ENCODE results near the gene FCER2.

The FCER2 gene

DNA sequence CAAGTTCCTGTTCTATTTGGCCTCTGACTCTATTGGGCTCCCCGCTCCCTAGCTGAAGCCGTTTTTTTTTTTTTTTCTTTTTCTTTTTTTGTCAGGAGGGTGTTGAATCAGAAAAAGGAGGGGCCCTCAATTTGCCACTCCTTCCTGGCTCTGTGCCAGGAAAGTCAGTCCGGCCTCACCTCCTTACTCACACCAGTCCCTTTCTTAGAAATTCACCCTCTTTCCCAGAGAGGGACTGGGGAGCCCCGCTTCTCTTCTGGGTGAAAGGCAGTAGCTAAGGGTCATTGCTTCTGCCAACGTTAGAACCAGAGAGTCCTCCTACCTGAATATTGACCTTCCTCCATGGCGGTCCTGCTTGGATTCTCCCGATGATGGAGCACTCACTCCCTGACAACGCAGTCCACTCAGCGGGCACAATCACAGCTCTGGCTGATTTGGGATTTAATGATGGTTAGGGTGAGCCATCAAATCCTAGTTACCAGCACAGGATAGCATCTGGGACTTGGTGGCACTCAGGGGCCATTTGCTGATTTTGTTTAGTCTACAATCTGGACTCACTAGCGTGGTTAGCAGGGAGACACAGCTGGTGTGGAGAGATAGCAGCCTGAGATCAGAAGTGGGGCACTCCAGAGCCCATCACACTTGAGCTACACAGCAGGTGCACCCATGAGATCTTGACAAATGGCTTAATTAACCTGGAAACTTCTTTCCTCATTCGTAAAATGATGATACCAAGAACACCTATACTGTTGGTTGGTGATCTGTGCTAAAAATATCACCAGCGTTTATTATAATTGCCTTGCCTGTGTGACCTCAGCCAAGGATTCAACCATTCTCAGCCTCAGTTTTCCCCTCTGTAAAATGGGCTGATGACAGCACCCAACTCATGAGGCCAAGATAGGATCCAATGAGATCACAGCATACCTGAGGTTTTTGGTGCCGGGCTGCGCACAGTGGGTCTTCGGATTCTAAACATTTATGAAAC, 2.2 kb downstream of the FCER2 start:
- no peak for DNase-seq

DNA sequence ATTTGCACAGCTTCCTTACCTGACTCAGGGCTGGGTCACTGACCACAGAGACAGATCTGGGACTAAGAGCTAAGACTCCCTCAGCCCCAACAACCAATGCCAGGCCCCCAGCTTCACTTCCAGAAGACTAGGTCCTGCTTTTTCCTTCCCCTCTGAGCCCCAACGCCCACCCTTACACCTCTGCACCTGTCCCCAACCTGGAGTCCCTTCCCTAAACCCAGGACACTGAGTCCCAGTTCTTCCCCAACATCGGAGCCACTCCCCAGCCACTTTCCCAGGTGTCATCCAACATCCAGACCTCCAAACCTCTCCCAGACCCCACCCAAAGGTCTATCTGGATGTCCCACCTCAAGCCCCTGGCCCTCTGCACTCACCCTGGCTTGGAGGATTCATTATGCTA, 2.9 kb downstream of the FCER2 start:
- no peak for DNase-seq

DNA sequence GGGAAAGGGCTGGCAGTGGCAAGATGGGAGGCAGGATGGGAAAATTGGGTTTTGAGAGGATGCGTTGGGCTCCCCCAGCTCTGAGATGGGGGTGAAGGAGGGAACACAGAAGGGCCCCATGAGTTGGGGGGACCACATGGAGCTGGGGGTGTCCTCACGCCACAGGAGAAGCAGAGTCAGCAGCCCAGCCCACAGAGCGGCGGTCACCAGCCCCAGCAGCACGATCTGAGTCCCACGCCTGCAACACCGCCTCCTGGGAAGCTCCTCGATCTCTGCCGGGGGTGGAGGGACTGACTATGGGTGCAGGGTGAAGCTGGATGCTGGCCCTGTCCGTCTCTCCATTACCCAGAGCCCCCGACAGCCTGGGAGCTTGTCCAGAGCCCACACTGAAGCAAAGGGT, 3.3 kb downstream of the FCER2 start:
- DNase-seq = no peak

DNA sequence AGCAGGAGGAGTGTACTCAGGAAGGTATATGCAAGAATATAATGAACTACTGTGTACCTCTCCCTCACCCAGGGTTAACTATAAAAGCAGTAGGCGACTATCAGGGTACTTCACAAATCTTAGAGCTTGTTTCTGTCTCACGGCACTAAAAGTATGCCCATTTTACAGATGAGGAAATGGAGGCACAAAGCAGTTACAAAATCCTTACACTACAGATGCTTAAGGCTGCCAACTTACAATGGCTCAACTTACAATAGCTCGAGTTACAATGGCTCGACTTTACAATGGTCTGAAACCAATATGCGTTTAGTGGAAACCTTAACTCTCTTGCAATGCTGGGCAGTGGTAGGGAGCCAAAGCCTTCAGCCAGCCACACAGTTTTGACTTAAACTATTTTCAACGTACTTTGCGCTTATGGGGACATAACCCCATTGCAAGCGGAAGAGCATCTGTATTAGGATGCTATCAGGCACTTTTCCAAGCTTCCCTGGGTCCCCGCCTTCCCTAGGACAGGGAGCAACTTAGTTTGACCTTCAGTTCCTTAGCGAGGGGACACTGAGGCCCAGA, 4.1 kb downstream of the FCER2 start:
- DNase-seq = no peak

DNA sequence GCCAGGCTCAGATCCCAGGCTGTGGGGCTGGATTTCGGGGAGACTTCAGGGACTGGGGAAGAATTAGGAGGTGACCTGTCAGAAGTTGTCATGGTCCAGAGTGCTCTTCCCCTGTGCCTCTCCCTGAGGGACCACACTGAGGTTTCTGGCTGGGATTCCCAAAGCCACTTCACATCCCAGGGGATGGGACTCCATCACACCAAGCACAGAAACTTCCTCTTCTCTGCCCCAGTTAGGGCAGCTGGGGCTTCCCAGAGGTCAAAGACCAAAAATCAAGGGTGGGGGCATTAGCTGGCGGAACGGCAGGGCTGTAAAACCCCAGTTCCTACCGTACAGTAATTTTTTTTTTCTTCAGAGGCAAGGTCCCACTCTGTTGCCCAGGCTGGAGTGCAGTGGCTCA, 7.4 kb downstream of the FCER2 start:
- no peak for DNase-seq

DNA sequence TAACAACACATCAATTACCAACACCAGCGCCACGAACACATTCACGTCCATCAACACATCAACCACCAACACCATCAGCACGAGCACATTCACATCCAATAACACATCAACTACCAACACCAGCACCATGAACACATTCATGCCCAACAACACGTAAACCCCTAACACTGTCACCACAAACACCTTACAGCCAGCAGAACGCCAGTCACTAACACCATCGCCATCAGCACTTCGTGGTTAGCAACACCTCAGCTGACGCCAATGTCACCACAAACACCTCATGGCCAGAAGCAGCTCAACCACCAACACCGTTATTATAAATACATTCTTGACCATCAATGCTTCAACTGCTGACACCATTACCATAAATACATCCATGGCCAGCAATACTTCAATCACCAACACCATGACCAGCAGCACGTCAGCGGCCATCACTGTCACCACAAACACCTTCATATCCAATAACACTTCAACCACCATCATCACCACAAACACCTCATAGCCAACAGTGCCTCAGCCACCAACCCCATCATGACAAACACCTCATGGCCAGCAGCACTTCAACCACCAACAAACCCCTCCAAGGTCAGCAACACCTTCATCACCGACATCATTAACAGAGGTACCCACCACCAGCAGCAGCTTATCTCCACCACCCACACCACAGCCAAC, 9.4 kb downstream of the FCER2 start:
- no peak for DNase-seq

DNA sequence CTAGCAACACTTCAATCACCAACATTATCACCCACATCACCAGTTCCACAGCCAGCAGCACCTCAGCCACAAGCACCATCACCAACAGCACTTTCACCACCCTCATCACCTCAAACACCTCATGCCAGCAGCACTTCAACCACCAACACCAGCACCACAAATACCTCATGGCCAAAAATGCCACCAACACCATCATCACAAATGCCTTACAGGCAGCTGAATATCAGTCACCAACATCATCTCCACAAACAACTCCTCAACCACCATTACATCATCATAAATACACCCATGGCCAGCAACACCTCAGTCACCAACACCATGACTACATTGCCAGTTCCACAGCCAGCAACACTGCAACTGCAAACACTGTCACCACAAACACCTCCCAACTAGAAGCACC, 10.4 kb downstream of the FCER2 start:
- no peak for DNase-seq

DNA sequence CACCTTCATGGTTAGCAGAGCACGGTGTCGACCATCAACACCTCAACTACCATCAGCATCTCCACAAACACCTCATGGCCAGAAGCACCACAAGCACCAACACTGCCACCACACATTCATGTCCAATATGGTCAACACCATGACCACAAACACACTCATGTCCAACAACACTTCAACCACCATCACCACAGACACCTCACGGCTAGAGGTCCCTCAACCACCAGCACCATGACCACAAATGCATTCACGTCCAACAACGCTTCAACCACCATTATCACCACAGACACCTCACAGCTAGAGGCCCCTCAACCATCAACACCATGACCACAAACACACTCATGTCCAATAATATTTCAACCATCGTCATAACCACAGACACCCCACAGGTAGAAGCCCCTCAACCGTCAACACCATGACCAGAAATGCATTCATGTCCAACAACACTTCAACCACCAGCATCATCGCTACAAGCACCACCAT, 11.1 kb downstream of the FCER2 start:
- no peak for DNase-seq

DNA sequence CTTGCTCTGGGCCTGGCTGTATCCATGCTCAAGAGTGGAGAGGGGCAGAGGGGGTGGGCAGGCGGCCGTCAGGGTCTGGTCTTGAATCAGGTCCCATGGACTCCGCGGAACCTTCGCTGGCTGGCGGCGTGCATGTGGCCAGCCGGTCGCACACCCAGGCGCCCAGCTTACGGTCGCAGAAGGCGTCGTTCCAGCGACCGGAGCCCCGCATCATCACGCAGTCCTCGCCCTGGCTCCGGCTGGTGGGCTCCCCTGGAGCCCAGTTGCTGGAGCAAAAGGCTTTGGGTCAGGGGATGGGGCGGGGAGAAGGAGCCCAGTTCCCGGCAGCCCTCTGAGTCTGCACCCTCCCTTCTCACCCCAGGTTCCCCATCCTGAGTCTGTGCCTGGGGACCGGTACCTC, 12.8 kb downstream of the FCER2 start:
- no peak for DNase-seq

DNA sequence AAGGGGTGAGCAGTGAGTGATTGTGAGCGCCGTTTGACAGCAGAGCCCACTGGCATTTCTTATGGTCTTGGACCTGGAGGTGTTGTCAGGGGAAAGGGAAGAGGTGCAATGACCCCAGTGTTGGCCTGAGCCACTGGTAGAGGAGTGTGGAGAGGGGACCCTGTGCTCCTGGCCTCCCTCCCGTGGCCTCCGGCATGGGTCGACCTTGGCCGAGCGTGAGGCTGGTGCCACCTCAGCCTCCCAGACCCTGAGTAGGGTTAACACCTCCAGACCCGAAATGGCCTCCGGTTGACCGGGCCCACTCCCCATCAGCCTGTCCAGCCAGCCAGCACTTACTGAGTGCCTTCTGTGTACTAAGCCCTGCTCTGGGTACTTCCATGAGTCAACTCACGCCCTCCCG, 14.8 kb downstream of the FCER2 start:
- DNase-seq = no peak

DNA sequence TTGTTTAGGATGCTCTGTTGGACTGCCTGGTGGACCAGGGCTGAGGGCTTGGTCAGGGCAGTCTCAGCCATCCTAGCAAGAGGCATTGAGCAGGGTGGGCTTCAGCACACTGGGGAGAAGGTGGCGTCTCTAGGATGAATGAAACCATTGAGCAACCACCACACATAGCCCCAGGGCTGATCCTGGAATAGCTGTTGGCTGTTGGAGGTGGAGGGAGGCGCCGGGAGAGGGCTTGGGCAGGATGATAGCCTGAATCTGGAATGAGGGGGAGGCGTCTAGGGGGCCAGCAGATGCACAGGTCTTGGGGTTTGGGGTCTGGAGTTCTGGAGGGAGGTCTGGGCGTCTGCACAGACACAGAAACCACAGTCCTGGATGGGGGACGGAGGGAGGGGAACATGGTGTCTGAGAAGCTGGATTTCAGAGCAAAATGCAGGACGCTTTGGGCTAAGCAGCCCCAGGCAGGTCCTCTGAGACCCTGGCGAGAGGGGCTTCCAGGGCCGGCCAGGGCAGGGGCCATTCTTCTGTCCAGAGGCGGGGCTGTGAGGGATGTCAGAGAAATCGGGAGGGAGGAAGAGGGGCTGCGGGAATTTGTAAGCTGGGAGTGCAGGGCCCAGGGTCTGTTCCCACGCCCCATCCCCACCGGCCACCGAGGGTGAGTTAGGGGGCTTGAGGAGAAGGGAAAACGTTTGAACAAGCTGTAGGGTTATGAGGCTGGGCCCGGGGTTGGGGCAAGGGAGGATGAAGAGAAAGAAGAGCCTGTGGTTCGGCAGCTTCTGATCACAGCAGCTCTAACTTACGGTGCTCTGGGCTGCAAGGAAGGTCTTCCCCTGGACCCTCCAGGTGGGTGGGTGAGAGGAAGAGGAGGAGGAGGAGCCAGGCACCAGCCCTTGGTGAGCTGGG, 16.1 kb downstream of the FCER2 start:
- no peak for DNase-seq

DNA sequence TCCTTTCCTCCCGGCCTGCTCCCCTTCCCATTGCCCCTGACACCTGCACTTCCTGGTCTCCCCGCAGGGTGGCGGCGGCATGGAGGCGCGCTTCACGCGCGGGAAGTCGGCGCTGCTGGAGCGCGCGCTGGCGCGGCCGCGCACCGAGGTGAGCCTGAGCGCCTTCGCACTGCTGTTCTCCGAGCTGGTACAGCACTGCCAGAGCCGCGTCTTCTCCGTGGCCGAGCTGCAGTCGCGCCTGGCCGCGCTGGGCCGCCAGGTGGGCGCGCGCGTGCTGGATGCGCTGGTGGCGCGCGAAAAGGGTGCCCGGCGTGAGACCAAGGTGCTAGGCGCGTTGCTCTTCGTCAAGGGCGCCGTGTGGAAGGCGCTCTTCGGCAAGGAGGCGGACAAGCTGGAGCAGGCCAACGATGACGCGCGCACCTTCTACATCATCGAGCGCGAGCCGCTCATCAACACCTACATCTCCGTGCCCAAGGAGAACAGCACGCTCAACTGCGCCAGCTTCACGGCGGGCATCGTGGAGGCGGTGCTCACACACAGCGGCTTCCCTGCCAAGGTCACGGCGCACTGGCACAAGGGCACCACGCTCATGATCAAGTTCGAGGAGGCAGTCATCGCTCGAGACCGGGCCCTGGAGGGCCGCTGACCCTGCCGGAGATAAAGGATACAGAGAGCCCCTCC, 19.6 kb downstream of the FCER2 start:
- DNase-seq = no peak

DNA sequence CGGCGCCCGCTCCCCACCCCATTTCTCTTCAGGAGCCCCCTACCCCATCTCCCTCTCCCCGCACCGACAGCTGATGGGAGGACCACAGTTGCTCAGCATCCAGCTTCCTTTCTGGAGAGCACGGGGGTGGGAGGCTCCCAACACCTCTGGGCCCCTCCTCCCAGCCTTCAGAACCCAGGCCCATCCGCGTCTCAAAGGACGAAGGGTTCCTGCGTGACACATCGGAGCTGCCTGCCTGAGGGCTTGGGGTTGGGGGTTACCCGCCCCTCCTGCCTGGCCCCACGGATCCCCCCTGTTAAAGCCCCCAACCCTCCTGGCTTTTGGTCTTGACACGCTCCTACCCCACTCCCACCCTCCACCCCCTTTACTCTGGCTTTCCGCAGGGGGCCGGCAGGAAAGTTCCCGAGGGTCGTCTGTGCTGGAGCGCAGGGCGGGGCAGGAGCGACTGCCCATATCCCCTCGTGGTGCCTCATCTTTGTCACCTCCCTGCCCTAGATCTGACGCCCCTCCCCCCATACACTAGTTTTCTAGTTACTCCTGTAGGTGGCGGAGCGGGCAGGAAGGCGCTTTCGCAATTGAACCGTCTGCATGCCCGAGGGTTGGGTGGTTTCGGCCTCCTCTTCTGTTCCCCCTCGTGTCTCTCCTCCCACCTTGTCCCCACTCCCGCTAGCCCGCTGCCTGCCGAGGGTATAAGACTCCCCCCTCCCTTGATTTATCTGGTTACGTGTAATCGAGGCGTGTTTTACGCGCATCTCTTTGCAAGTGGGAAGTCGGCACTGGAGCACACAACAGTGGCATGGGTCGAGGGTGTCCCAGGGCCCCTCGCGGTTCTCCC, 20.4 kb downstream of the FCER2 start:
- DNase-seq = peak; percentile 90

DNA sequence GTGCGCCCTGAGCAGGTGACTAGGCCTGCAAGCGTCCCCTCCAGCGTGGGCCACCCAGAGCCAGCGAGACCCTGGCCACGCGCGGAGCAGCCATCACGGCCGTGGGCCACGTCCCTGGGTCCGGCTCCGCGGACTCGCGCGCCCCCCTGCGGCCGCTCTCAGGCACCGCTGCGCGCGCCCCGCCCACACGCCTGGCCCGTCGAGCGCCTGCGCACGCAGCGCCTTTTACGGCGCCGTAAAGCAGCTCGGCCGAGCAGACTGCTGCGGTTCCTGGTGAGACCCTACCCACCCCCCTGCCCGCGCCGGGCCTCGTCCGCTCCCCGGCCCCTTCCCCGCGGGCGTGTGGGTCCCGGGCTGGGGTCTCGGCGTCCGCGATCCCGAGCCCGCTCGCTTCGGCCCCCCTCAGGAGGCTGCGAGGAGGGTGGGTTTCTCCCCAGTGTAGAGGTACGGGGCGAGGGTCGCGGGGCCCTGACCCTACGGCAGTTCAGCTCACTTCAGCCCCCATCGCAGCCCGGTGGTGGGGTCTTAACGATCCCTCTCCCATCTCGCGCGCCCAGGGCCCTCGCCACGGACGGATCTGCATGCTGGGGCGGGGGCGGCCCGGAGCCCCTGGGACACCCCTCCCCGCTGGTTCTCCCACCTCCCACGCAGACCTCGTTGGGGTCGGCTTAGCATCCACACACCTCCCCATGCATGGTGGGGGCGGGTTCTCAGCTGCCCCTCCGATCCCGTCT, 21.2 kb downstream of the FCER2 start, which contains the start of gene TRAPPC5:
TSS of gene TRAPPC5 (plus strand) at position 228 of the 734 bp plus-strand sequence. CDS start 1,421 bp downstream, outside the sequence.
- peak; percentile 88 for DNase-seq

DNA sequence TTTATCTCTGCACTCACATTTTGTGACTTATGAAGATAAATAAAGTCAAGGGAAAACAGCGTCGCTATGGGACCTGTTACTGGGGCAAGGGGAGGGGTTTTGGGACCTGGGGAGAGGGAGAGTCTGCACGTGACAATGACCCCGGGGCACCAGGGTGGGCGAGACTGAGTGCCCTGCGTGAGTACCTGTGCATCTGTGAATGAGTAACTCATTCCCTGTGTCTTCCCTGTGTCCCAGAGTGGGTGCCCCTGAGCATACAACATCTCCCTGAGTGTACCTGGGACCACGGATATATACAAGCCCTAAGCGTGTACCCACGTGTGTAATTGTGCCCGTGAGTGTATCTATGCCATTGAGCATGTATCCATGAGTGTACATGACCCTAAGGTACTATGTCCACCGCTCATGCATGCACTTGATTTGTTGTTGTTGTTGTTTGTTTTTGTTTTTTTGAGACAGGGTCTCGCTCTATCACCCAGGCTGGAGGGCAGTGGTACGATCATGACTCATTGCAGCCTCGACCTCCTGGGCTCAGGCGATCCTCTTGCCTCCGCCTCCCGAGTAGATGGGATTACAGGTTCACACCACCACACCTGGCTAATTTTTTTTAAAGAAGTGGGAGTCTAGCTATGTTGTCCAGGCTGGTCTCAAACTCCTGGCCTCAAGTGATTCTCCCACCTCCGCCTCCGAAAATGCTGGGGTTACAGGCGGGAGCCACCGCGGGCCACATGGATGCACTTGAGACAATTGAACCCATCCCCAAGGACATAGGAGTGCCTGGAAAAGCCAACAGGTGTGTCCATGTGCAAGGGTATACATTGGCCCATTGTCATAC, 21.9 kb downstream of the FCER2 start:
- DNase-seq = no peak

DNA sequence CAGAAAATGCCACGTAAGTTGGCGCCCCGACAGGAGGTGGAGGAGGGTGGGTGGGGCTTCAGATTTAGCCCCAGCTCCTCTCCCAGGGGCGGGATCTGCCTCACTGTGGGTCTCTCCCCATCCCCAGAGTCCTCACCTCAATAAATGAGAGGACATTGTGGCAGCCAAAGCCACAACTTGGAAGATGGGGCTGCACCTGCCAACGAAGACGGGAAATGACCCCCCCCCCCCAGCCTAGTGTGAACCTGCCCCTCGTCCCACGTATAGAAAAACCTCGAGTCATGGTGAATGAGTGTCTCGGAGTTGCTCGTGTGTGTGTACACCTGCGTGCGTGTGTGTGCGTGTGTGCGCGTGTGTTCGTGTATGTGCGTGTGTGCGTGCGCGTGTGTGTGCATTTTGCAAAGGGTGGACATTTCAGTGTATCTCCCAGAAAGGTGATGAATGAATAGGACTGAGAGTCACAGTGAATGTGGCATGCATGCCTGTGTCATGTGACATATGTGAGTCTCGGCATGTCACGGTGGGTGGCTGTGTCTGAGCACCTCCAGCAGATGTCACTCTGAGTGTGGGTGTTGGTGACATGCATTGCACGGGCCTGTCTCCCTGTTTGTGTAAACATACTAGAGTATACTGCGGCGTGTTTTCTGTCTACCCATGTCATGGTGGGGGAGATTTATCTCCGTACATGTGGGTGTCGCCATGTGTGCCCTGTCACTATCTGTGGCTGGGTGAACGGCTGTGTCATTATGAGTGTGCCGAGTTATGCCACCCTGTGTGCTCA, 22.8 kb downstream of the FCER2 start:
- peak; percentile 78 for DNase-seq

DNA sequence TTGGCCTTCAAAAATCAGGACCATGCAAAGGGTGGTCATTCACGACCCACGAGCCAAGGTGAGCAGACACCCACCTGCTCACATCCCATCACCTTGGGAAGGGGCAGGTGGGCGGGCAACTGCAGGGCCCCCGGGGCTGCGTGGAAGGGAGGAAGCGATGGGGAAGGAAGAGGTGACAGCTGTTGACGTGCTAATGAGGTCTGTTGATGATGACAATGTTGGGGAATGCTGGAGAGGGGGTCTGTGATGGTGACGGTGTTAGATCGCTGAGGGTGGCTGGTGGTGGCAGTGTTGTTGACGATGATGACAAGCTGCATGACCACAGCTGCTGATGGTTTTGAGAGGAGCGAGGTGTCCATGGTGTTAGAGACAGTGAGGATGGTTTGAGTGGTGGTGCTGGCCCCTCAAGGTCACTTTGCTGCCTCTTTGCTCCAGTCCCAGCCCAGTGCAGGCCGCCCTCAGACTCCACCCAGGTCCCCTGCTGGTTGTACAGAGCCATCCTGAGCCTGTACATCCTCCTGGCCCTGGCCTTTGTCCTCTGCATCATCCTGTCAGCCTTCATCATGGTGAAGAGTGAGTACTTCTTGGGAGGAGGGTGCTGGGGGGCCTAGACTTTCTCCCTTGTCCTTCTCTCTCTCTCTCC, 24.1 kb downstream of the FCER2 start:
- no peak for DNase-seq

DNA sequence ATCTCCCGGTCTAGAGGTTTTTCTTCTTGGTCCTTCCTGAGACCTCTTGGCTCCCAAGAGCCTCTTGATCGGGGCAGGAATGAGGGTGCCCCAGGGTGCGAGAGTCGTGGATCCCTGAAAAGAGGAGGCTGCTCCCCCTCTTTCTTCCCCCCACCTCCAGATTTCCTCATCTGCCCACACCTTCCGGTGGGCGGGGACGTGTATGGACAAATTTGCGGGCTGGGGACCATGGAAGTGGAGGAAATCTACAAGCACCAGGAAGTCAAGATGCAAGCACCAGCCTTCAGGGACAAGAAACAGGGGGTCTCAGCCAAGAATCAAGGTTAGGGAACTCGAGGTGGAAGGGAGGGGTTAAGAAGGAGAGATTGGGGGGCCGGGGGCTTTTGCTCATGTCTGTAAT, 25.1 kb downstream of the FCER2 start, which contains the start of gene MCEMP1:
TSS of gene MCEMP1 (plus strand) at position 237 of the 400 bp plus-strand sequence. CDS start at position 268, 31 bp downstream.
- DNase-seq = no peak

Measured in CD4-positive, alpha-beta T cell treated with Interleukin-6 for 4 hours (primary cell).